ENCODE results near the gene PGM2L1. TPM values are rescaled to one million over a fixed set of nuclear protein-coding genes. Genes with fewer than 3 reads are reported as not detected.

The PGM2L1 gene
- total and polyA plus RNA-seq, 2 of the 13 experiments (the other 11 are each of a cell fraction or from before 2014, with no cell fraction given): 0.57 to 1.2 TPM

DNA sequence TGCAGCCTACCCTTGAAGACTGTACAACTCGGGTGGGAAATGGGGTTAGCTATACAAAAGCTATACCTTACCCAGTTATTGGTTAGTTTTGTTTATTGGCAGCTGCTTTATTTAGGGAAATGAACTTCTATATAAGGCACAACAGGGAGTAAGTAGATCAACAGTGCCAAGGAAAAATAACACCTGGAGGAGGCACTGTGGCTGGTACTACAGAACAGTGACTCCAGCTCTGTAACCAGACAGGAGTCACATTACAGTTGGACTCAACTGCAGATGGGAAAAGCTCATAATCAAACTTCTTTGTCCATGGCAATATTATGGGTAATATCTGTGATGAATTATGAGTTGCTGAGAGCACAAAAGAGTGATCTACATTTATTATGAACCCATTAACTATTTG, 100.7 kb downstream of the PGM2L1 start:
- Histone ChIP-seq H3K36me3 (replicated peaks in 1 of 2; ENCODE audit: control insufficient read depth in 1 of 2, insufficient read depth in 2 of 2, low read length in 2 of 2) (no peaks in the 10 kb centered on the region), H3K9me3 (ENCODE audit: low read length) (no peaks in the 10 kb centered on the region), H3K4me3 (replicated peaks in 1 of 3; ENCODE audit: insufficient read depth in 1 of 3, low read depth in 2 of 3, low read length in 3 of 3) (no peak overlapping the region), H3K9ac (ENCODE audit: insufficient read depth, low read depth, low read length) (no peak overlapping the region), H3K79me2 (ENCODE audit: insufficient read depth, low read length) (no peaks in the 10 kb centered on the region), H3K27ac (ENCODE audit: extremely low read length, insufficient read depth, low read length) (no peak overlapping the region), H4K20me1 (ENCODE audit: insufficient read depth, low read length) (no peaks in the 10 kb centered on the region), H3K4me2 (ENCODE audit: low read depth, low read length) (no peak overlapping the region), H3K27me3 (ENCODE audit: control insufficient read depth in 1 of 2, insufficient read depth in 2 of 2, low read length in 2 of 2) (peaks cover 0 to 4% of the 10 kb centered on the region in 2 experiments; a peak in 2 of 5 replicates), H2AFZ (ENCODE audit: low read length) (no peak overlapping the region), H3K4me1 (ENCODE audit: insufficient read depth, low read length) (no peaks in the 10 kb centered on the region)
- no peak for TF ChIP-seq SALL2 (CRISPR knock-in tag; IDR thresholded peaks at IDR 0.05)
- no peak for TF ChIP-seq ONECUT2 (CRISPR knock-in tag; IDR thresholded peaks at IDR 0.05)
- TF ChIP-seq MEF2D (CRISPR knock-in tag; IDR thresholded peaks at IDR 0.05): no peak
- no peak for TF ChIP-seq ZMYM4 (CRISPR knock-in tag; IDR thresholded peaks at IDR 0.05)
- no peak for TF ChIP-seq YY1 (IDR thresholded peaks at IDR 0.05; ENCODE audit: insufficient read depth, insufficient replicate concordance, low read depth, low read length)
- TF ChIP-seq MXI1 (IDR thresholded peaks at IDR 0.05; ENCODE audit: borderline replicate concordance, low read depth, low read length): no peak
- TF ChIP-seq PRPF4 (IDR thresholded peaks at IDR 0.05; ENCODE audit: low read depth, low read length, poor library complexity, severe bottlenecking): no peak
- no peak for TF ChIP-seq DR1 (CRISPR knock-in tag; IDR thresholded peaks at IDR 0.05)
- no peak for TF ChIP-seq CCDC6 (CRISPR knock-in tag; IDR thresholded peaks at IDR 0.05)
- no peak for TF ChIP-seq ZNF441 (CRISPR knock-in tag; IDR thresholded peaks at IDR 0.05; ENCODE audit: borderline replicate concordance)
- TF ChIP-seq JUNB (CRISPR knock-in tag; IDR thresholded peaks at IDR 0.05; ENCODE audit: borderline replicate concordance): no peak
- TF ChIP-seq ZNF572 (CRISPR knock-in tag; IDR thresholded peaks at IDR 0.05): no peak
- no peak for TF ChIP-seq TOPORS (CRISPR knock-in tag; IDR thresholded peaks at IDR 0.05)
- intact Hi-C loops (cut with micrococcal nuclease; ENCODE audit: unreplicated experiment): no loop called here
- ATAC-seq (no peak), DNase-seq (ENCODE audit: low spot score) (no peak), FAIRE-seq (no peak)
- ChIA-PET CTCF (ENCODE audit: low intra/inter-chr PET ratio, low total read pairs) (no interaction called here), POLR2A (no interaction called here)
- in situ Hi-C loops (cut with HindIII; ENCODE audit: extremely low pct_ligation_motif_present, low pct_unique_long_range_greater_than_20kb): no loop called here
- WGBS (ENCODE audit: low lambda C conversion rate): 84% methylated on average over 1 of the region's 1 CpG
- BruUV-seq (replicated peaks): no TSS peak
